GM21360 (cell line): ENCODE measurements around the gene NAT16.

ENCODE experiments used
- ATAC-seq: cut with Tn5 transposase; IDR thresholded peaks from one replicate; pipeline ENCODE4 v1.9.1; 2021; ENCODE audit warnings: mild to moderate bottlenecking, moderate library complexity; ENCODE audit not compliant: unreplicated experiment

NAT16 gene

DNA sequence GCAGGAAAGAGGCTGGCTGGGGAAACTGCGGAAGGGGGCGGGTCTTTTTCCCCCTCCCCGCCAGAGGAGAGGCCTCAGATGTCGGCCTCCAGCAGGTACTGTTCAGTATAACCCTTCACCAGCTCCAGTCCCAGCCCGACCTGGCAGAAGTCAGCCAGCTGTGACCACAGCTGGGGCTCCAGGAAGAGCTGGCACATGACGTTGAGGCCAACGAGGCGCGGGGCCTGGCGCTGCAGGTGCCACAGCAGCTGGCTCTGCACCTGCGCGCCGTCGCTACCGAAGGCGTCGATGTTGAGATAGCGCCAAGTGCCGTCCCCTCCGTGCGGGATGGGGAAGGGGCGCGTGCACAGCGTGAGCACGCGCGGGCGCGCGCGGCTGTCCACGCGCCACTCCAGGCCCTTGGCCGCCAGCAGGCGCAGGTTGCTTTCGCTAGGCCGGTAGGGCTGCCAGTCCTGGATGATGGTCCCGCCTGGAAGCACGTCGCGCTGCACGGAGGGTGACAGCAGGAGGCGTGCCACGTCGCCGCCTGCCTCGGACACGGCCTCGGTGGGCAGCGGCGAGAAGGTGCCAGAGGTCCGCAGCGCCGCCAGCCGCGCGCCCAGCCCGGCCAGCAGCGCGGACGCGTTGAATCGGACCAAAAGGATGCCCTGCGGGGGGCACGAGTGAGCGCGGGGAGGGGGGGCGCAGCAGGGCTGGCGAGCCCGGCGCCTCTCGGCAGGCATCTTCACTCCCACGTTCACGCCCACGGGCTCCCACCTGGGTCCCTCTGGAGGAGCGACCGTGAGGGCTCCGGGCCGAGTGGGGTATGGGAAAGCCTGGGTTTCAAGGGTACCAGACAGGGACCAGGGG is 7.9 kb downstream of the NAT16 start:
- no peak for ATAC-seq

DNA sequence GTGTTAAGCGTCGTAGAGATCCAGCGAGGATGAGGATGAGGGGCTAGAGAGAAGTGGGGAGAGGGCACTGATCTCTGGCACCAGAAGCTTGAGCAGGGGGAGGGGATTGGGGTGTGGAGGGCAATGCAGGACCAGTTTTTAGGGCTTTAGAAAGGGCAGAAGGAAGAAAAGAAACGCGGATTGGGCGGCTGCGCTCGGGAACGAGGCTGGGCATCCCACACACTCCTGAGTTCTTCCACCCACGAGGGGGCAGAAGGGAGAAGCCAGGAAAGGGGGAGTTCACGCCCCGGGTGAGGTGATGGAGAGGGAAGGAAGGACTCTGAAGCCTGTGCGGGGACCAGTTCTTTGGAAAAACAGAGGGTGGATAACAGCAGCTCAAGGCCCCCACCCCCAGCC is 8.7 kb downstream of the NAT16 start:
- no peak for ATAC-seq

DNA sequence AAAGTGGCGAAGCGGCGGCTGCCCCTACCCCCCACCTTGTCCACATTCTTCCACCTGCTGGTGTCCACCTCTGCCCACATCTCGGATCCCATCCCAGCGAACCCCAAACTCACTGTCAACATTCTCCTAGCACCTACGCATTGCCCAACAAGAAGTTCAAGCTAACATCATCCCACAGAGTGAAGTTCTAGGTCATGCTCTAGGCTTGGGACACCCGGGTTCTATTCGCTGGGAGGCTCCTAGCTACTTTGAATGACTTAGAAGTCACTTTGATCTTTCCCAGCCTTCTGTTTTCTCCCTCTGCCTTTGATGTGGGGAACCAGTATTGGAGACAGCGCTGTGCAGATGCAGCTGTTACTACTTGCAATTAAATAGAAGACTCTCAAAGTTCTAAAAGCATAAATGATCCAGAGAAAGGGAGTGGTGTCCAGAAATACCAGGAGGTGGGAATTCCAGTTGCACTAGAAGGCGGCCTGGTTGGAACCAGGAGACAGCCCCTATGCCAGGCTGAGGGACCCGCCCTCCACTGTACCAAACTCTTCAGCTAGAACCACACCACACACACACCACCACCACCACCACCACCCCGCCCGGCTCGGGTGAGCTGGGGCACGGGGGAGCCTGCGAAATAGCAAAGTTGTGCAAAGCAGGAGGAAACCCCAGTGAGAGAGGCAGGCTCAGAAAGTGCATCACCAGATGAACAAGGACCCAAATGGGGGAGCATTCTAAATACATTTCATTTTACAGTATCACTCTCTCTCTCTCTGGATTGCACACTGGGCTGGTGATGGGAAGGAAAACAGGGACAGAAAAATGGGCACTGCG is 9.3 kb downstream of the NAT16 start:
- ATAC-seq: no peak

DNA sequence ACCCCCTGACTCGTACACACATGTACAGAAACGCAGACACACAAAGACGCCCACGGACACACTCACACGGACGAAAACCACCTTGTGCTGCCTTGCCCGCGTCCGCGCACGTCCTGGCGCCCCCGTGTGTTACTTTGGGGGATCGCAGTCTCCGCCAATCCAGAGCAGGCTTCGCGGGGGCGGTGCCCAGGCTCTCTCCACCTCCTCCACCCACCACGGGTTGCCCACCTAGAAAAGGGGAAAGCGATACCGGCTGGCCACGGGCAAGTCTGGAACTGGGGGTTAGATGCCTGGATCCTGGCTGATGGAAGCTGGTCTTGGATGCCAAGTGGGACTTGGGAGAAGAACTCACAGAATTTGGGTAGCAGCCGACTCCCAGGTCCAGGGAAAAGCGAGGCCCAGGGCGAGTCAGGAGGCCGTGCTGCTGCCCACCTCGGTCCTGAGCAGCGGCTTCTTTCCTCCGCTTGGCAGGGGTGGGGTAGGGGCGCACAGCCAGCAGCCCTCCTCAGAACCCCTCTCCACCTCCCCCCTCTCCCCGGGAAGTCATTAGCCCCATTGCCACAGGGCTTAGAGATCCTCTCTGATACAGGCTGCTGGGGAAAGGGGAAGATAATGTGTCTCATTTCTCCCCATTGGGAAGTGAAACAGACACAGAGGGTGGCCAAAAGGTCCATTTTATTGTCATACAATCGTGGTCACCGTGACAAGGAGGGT is 10.1 kb downstream of the NAT16 start:
- ATAC-seq: no peak

GRCh38 chr7:101169110-101169837 is 10.8 kb downstream of the NAT16 start:
- no peak for ATAC-seq

DNA sequence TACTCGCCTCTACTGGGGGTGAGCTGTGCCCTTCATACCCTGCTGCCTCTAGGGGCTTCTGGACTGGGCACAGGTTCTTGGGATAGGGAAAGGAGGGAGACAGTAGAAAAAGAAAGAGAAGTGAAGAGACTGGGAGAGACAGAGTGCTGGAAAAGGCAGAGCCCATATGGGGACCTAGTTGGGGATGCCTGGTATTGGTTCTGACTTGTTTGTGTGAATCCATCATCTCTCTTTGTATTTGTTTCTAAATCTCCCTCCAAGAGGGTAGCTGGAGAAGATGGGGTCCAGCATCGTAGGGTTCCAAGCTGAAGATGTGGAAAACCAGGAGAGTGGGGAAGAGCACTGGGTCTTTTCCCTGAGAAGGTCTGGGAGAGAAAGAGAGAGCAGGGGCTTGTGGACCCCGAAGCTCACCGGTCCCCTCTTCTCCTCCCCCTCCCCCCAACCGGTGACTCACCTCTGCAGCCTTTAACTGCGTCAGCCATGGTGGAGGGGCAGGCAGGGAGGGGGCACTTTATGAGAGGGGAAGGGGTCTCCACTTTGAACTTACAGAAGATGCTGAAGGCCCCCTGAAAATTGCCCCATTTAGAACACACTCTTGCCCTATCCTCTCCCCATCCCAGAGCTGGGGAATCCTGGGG is 11.6 kb downstream of the NAT16 start:
- no peak for ATAC-seq

DNA sequence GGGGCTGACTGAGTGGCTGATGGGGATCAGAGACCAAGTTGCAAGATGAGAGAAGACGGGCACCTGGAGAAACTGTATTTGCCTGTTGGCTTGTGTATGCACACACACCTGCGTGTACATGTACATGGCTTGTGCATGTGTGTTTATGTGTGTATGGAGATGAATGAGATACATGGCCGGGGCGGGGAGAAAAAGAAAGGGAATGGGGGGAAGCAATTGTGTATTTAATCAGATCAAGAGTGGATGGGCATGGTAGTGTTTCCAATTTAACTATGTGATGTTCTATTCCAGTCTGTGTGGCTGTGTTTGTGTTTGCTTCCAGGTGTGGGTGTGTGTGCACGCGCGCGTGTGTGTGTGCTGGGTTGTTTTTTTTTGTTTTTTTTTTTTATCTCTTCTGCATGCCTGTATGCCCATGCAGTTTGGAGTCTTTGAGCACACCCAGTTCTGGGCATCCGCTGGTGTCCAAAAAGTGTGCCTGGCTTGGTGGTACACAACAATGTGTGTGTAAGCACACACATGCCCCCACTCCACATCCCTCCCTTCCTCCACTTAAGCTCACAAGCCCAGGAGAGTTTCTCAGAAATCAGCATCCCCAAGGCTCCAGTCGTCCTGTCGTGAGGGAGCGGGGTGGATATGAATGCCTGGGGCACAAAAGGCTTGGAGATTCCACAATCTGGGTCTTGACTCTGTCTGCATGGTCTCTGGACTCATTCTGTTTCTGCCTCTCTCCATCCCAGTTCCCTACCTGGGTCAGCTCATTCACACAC is 12.3 kb downstream of the NAT16 start:
- ATAC-seq: no peak

DNA sequence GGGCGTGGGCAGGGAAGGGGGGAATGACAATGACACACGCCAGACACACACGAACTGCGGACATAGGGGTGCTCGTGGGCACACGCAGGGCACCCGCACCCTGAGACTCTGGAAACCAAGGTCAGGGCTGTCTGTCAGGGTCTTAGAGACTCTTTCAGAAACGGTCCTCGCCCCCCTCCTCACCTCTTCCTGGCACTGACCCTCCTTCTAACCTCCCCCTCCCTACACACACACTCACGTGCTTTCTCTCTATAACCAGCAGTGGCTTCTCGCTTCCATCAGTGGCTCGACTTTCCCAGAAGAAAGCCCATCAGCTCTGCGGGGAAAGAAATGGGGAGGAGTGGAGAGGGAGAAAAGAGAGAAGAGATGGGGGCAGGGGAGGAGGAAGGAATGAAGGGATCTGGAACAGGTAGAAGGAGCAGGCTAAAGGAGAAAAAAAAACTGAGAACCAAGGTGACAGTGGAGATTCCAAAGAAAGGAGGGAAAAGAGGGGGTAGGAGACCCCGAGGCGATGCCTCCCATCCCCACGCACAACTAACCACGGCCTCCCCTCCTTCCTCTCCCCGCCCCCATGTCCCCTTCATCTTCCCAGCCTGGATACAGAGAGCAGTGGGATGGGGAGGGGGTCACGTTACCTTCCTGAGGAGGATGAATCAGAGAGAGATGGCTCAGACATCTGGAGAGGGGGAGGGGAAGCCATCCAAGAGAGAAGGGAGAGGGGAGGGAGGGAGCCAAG is 13.0 kb downstream of the NAT16 start:
- no peak for ATAC-seq

GRCh38 chr7:101166648-101166908 is 13.5 kb downstream of the NAT16 start:
- no peak for ATAC-seq

DNA sequence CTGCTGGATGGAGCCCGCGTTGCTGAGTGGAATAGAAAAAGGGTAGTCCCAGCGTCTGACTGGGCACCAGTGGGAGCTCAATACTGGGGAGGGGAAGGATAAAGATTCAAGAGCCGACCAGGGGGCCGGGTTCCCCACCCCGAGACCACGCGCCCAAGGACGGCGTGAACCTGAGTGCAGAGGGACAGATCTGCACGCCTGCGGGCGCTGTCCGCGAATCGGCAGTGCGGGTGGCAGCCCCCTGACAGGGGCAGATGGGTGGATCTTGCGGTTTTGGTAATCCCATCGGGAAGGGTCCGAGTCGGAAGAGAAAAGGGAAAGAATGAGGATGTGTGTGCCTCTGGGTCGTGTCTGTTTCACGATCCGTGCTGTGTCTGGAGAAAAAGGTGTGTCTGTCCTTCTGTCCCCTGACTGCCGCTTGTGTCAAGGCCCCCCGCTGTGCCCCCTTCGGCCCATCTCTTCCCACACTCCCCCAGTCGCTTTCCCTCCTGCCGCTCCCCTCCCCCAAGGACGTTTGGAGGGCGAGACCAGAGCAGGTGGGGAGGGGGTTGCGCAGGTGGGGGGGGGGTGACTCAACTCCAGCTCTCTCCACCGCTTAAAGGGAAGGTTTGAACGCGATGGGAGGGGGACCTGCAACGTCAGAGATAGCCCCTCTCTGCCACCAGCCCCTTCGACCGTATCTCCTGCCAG is 14.0 kb downstream of the NAT16 start:
- ATAC-seq: no peak

DNA sequence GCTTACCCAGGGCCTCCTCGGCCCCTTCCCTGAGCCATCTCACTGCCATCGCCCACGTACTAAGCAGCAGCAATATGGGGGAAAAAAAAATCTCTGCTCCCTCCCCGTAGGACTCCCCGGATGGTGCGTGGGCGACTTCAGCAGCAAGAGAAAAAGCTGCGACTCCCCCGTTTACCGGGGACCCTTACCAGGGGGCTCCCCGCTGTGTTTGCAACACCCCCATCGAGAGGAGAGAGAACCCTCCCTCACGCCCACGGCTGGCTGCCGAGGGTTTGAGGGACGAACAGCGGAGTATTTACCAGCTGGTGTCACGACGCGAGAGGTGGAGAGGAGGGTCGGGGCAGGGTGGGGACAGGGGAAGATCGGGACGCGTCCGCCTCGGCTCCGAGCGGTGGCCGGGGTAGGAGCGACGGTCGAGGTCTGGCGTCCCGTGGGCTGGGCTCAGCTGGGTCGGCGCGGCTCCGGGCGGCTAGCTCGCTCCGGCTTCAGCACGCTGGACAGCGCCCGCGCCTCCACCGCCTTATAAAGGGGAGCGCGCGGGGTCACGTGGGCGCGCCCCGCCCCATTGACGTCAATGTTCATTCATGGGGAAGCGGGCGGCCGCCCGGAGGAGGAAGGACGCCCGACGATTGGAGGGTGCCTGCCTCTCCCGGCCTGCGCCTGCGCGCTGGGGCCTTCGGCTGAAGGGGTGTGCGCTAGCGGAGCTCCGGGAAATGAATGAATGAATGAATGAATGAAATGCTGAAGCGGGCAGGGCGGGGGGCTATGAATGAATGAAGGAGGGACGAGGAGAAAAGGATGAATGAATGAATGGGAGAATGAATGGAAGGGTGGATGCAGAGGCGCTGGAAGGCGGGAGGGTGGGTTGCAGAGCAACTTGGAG is 14.8 kb downstream of the NAT16 start, which contains the start of gene VGF:
VGF (minus strand) TSS at position 495 of the 883 bp plus-strand sequence. CDS start 726 bp downstream, outside the sequence.
- peak; percentile 60 for ATAC-seq

GRCh38 chr7:101164071-101164840 is 15.8 kb downstream of the NAT16 start:
- no peak for ATAC-seq

- no peak for ATAC-seq
Observed at GRCh38 chr7:101163279-101164070, 16.6 kb downstream of the NAT16 start.

- no peak for ATAC-seq
Observed at GRCh38 chr7:101162551-101163278, 17.4 kb downstream of the NAT16 start.
